HepG2 (cell line): ENCODE results near the gene C19orf85. TPM values are rescaled to one million over a fixed set of nuclear protein-coding genes. Genes with fewer than 3 reads are reported as not detected.

Experiments
- ATAC-seq: fragments of 200-7000 bp; cut with Tn5 transposase; 3 replicates; pipeline ENCODE4 v1.9.1; 2020; ENCODE audit warnings: mild to moderate bottlenecking, moderate library complexity
- BruUV-seq: library from RNA; stranded (reverse); fragments of 400-500 nt; replicated peaks from 2 replicates; lab custom pipeline; 2021; lab: Mats Ljungman, UMichigan
- CTCF ChIA-PET: fragments of 300-600 bp; formaldehyde crosslinking; extraction: SDS; loops from one replicate; lab custom pipeline; 2021; ENCODE audit warnings: low total read pairs, inconsistent platforms, low intra/inter-chr PET ratio; lab: Yijun Ruan, JAX
- POLR2A ChIA-PET: fragments of 350-600 bp; sonication (Branson Sonifier 250); formaldehyde crosslinking; loops from one replicate; lab custom pipeline; 2020; ENCODE audit warnings: antibody characterized with exemption, inconsistent platforms; lab: Yijun Ruan, JAX
- DNase-seq: peaks from one replicate; pipeline ENCODE4 v3.0.0-alpha.2; 2015; ENCODE audit warnings: low spot score
- FAIRE-seq: peaks from 3 replicates; lab custom pipeline; 2011; peaks lifted over from hg19 to GRCh38; lab: Jason Lieb, UNC
- H2AFZ ChIP-seq: one replicate; pipeline ENCODE4 v1.6.1; 2011; ENCODE audit warnings: low read length, inconsistent platforms
- H3K27ac ChIP-seq: fragments of 300-600 bp; 3 replicates; pipeline ENCODE4 v1.8.0; 2011; ENCODE audit warnings: mixed run types, mild to moderate bottlenecking, mixed read lengths, low read length, inconsistent platforms; ENCODE audit not compliant: insufficient read depth; ENCODE audit errors: extremely low read length
- H3K27me3 ChIP-seq, 2 experiments: fragments of 200-600 bp in 1 of 2; 2 replicates in 1 of 2; 3 replicates in 1 of 2; pipeline versions ENCODE4 v1.6.0 to v1.8.0; 2011; ENCODE audit warnings: low read length in 2 of 2, mild to moderate bottlenecking in 2 of 2, moderate library complexity in 2 of 2, inconsistent platforms in 1 of 2; ENCODE audit not compliant: insufficient read depth in 2 of 2, control insufficient read depth in 1 of 2
- H3K36me3 ChIP-seq, 2 experiments: fragments of 200-600 bp in 1 of 2; replicated peaks in 1 of 2; 2 replicates in 1 of 2; 3 replicates in 1 of 2; pipeline versions ENCODE4 v1.5.1 to v1.8.0; 2011; ENCODE audit warnings: low read length in 2 of 2, inconsistent platforms in 1 of 2; ENCODE audit not compliant: insufficient read depth in 2 of 2, control insufficient read depth in 1 of 2
- H3K4me1 ChIP-seq: 2 replicates; pipeline ENCODE4 v1.5.1; 2012; ENCODE audit warnings: low read length, inconsistent platforms; ENCODE audit not compliant: insufficient read depth
- H3K4me2 ChIP-seq: 2 replicates; pipeline ENCODE4 v1.6.0; 2011; ENCODE audit warnings: low read depth, low read length, inconsistent platforms
- H3K4me3 ChIP-seq, 3 experiments: fragments of 200-600 bp in 1 of 3; sonication (generic), shearing (Covaris generic) in 1 of 3; replicated peaks in 1 of 3; 2 replicates each; pipeline ENCODE4 v1.5.1; 2011 to 2016; ENCODE audit warnings: low read length in 3 of 3, inconsistent platforms in 2 of 3, low read depth in 2 of 3, mild to moderate bottlenecking in 2 of 3, control low read depth in 1 of 3, mixed read lengths in 1 of 3; ENCODE audit not compliant: insufficient read depth in 1 of 3
- H3K79me2 ChIP-seq: one replicate; pipeline ENCODE4 v1.6.1; 2011; ENCODE audit warnings: low read length, inconsistent platforms; ENCODE audit not compliant: insufficient read depth
- H3K9ac ChIP-seq: 2 replicates; pipeline ENCODE4 v1.6.0; 2011; ENCODE audit warnings: mild to moderate bottlenecking, low read depth, low read length, inconsistent platforms; ENCODE audit not compliant: insufficient read depth
- H3K9me3 ChIP-seq: 2 replicates; pipeline ENCODE4 v1.5.1; 2012; ENCODE audit warnings: mild to moderate bottlenecking, low read length
- H4K20me1 ChIP-seq: 2 replicates; pipeline ENCODE4 v1.6.0; 2011; ENCODE audit warnings: inconsistent platforms, mild to moderate bottlenecking, low read length, moderate library complexity; ENCODE audit not compliant: insufficient read depth
- ATRX ChIP-seq: sonication (generic); formaldehyde crosslinking; IDR thresholded peaks from 2 replicates; pipeline ENCODE4 v1.4.0; 2020; ENCODE audit warnings: missing genetic modification reagents, borderline replicate concordance
- CHD4 ChIP-seq: fragments of 200-600 bp; sonication (generic); IDR thresholded peaks from 2 replicates; pipeline ENCODE4 v1.7.0; 2017; ENCODE audit warnings: mild to moderate bottlenecking, low read length, borderline replicate concordance
- GABPB1 ChIP-seq: IDR thresholded peaks from 2 replicates; pipeline ENCODE4 v1.6.1; 2016; ENCODE audit warnings: mild to moderate bottlenecking, missing genetic modification reagents, moderate library complexity, missing compliant biosample characterization
- HIVEP1 ChIP-seq: sonication (generic); formaldehyde crosslinking; IDR thresholded peaks from 2 replicates; pipeline ENCODE4 v1.4.0; 2020; ENCODE audit warnings: mild to moderate bottlenecking, missing genetic modification reagents
- HMGXB4 ChIP-seq, 2 experiments: sonication (generic) in 1 of 2; formaldehyde crosslinking in 1 of 2; IDR thresholded peaks; 2 replicates each; pipeline versions ENCODE4 v1.4.0 to v1.6.1; 2018 to 2020; ENCODE audit warnings: missing genetic modification reagents in 2 of 2, borderline replicate concordance in 1 of 2, low read depth in 1 of 2, mild to moderate bottlenecking in 1 of 2, missing biosample characterization in 1 of 2
- REST ChIP-seq, 2 experiments: IDR thresholded peaks; 2 replicates each; pipeline ENCODE4 v1.6.1; 2011 to 2012; ENCODE audit warnings: low read length in 2 of 2, borderline replicate concordance in 1 of 2, low read depth in 1 of 2, mild to moderate bottlenecking in 1 of 2, moderate library complexity in 1 of 2
- YEATS2 ChIP-seq: sonication (generic); formaldehyde crosslinking; IDR thresholded peaks from 2 replicates; pipeline ENCODE4 v1.4.0; 2020; ENCODE audit warnings: missing genetic modification reagents, borderline replicate concordance
- ZMAT3 ChIP-seq: sonication (generic); formaldehyde crosslinking; conservative IDR thresholded peaks from 2 replicates; pipeline ENCODE4 v1.7.0; 2021; ENCODE audit warnings: missing genetic modification reagents
- ZNF101 ChIP-seq: sonication (generic); formaldehyde crosslinking; IDR thresholded peaks from 2 replicates; pipeline ENCODE4 v1.4.0; 2020; ENCODE audit warnings: mild to moderate bottlenecking, low read depth, missing genetic modification reagents, borderline replicate concordance
- ZNF138 ChIP-seq: sonication (generic); formaldehyde crosslinking; IDR thresholded peaks from 2 replicates; pipeline ENCODE4 v1.5.0; 2020; ENCODE audit warnings: mild to moderate bottlenecking, low read depth, missing genetic modification reagents
- ZNF17 ChIP-seq: sonication (generic); formaldehyde crosslinking; IDR thresholded peaks from 2 replicates; pipeline ENCODE4 v1.5.0; 2020; ENCODE audit warnings: mild to moderate bottlenecking, missing genetic modification reagents
- ZNF3 ChIP-seq: IDR thresholded peaks from 2 replicates; pipeline ENCODE4 v1.7.0; 2017; ENCODE audit warnings: inconsistent platforms
- ZNF512 ChIP-seq: sonication (generic); formaldehyde crosslinking; IDR thresholded peaks from 2 replicates; pipeline ENCODE4 v1.4.0; 2020; ENCODE audit warnings: mild to moderate bottlenecking, missing genetic modification reagents
- WGBS: methylation state at CpG from one replicate; pipeline ENCODE4 v1.1.6; 2017; ENCODE audit warnings: low lambda C conversion rate; 5-methylcytosine and 5-hydroxymethylcytosine counted together
- in situ Hi-C: cut with HindIII; loops from 2 replicates; pipeline ENCODE4 v1.10.0; 2017; ENCODE audit warnings: low pct_unique_long_range_greater_than_20kb; ENCODE audit not compliant: extremely low pct_ligation_motif_present
- intact Hi-C: fragments of 100-400 bp; cut with micrococcal nuclease; formaldehyde crosslinking; loops from one replicate; pipeline ENCODE4 v1.10.0; 2022; ENCODE audit not compliant: unreplicated experiment
- polyA plus RNA-seq, 8 experiments: library from polyadenylated mRNA; depleted of rRNA in 3 of 8; stranded (reverse) in 7 of 8; unstranded in 1 of 8; fragments of >200 nt; fragmentation: Illumina TruSeq in 4 of 8; extraction: Trizol in 4 of 8; gene quantifications; 2 replicates each; pipeline versions ENCODE4 v1.2.1 to v1.2.3, GENCODE V29; 2011 to 2016; ENCODE audit warnings: low read depth in 4 of 8, missing spikeins in 1 of 8, mixed read lengths in 1 of 8; ENCODE audit not compliant: insufficient read depth in 1 of 8
- total RNA-seq, 5 experiments: library from RNA; depleted of rRNA; stranded (reverse); fragments of >200 nt; fragmentation: Illumina TruSeq; extraction: Trizol; gene quantifications; 2 replicates each; pipeline ENCODE4 v1.2.3, GENCODE V29; 2016; ENCODE audit warnings: low read depth in 1 of 5

C19orf85 gene
- total and polyA plus RNA-seq, 2 of the 13 experiments (the other 11 are each of a cell fraction or from before 2014, with no cell fraction given) = not detected

GRCh38 chr19:55464662-55465054 lies at the start of gene C19orf85 (continued):
- no peak for TF ChIP-seq HIVEP1 (CRISPR knock-in tag)
- TF ChIP-seq ATRX (CRISPR knock-in tag) = no peak
- TF ChIP-seq HMGXB4 (CRISPR knock-in tag; IDR thresholded peaks at IDR 0.05; ENCODE audit: borderline replicate concordance in 1 of 2, low read depth in 1 of 2) = no peak
- TF ChIP-seq GABPB1 (CRISPR knock-in tag) = no peak
- no peak for TF ChIP-seq REST (IDR thresholded peaks at IDR 0.05; ENCODE audit: borderline replicate concordance in 1 of 2, low read depth in 1 of 2, low read length in 2 of 2)
- no peak for TF ChIP-seq ZNF3 (CRISPR knock-in tag)

- H3K4me1 ChIP-seq = peaks cover 17% of the 10 kb centered on the region
- WGBS = 5% methylated on average over 10 of the region's 10 CpGs
- H3K4me2 ChIP-seq = no peak overlapping the region
- H3K27me3 ChIP-seq = peaks cover 2 to 22% of the 10 kb centered on the region in 2 experiments; a peak in 4 of 5 replicates
- POLR2A ChIA-PET = interaction anchor here (1.1 to 1.3 kb wide), 2 partner anchors 46 to 116 kb away, joined by 3 read pairs; partner anchors contain the start of genes ISOC2 and ZNF784
- CTCF ChIA-PET = no interaction called here
- H3K9ac ChIP-seq = no peak overlapping the region
- no peaks in the 10 kb centered on the region for H3K79me2 ChIP-seq
- intact Hi-C loops (no loop called here), in situ Hi-C loops (no loop called here)
- H3K9me3 ChIP-seq = no peaks in the 10 kb centered on the region
- no peaks in the 10 kb centered on the region for H3K36me3 ChIP-seq
- no peak overlapping the region for H3K4me3 ChIP-seq
- BruUV-seq = no TSS peak
- H4K20me1 ChIP-seq = no peaks in the 10 kb centered on the region
- no peak for DNase-seq
- no peak for ATAC-seq
- no peak overlapping the region for H2AFZ ChIP-seq
- no peak for TF ChIP-seq CHD4
- TF ChIP-seq ZNF512 = no peak
- TF ChIP-seq ZMAT3 (CRISPR knock-in tag) = no peak
- TF ChIP-seq ZNF101 = no peak
- no peak for TF ChIP-seq ZNF138 (CRISPR knock-in tag)
- no peak for TF ChIP-seq ZNF17 (CRISPR knock-in tag)
- TF ChIP-seq YEATS2 (CRISPR knock-in tag) = no peak
- H3K27ac ChIP-seq = no peak overlapping the region
- FAIRE-seq = no peak
Observed at GRCh38 chr19:55508120-55508519, 43.6 kb upstream of the C19orf85 start.
